Stimulated activated effector memory CD8-positive, alpha-beta T cell treated with anti-CD3 and anti-CD28 coated beads, Interleukin-12 subunit alpha, Interleukin-12 subunit beta, amount 100 ng/mL, for 72 hours (primary cell): Measurements from ENCODE around the gene TBL1XR1.

Experiments used
- ATAC-seq: fragments of 150-1000 bp; cut with Tn5 transposase; 2 replicates; pipeline ENCODE4 v1.10.0; 2021
- DNase-seq, 2 donors: peaks; one replicate each; pipeline ENCODE4 v3.0.0; 2021 to 2022; ENCODE audit warnings: low spot score in 2 of 2
- H3K27ac Mint-ChIP-seq: one replicate; pipeline ENCODE4 v1.8.0; 2022; ENCODE audit warnings: mild to moderate bottlenecking, mixed read lengths
- H3K36me3 Mint-ChIP-seq: one replicate; pipeline ENCODE4 v1.8.0; 2022; ENCODE audit warnings: mild to moderate bottlenecking, mixed read lengths
- H3K4me1 Mint-ChIP-seq: one replicate; pipeline ENCODE4 v1.8.0; 2022; ENCODE audit warnings: mixed read lengths
- H3K4me3 Mint-ChIP-seq: one replicate; pipeline ENCODE4 v1.8.0; 2022; ENCODE audit warnings: mild to moderate bottlenecking, mixed read lengths
- H3K9me3 Mint-ChIP-seq: one replicate; pipeline ENCODE4 v1.8.0; 2022; ENCODE audit warnings: mixed read lengths

The TBL1XR1 gene

DNA sequence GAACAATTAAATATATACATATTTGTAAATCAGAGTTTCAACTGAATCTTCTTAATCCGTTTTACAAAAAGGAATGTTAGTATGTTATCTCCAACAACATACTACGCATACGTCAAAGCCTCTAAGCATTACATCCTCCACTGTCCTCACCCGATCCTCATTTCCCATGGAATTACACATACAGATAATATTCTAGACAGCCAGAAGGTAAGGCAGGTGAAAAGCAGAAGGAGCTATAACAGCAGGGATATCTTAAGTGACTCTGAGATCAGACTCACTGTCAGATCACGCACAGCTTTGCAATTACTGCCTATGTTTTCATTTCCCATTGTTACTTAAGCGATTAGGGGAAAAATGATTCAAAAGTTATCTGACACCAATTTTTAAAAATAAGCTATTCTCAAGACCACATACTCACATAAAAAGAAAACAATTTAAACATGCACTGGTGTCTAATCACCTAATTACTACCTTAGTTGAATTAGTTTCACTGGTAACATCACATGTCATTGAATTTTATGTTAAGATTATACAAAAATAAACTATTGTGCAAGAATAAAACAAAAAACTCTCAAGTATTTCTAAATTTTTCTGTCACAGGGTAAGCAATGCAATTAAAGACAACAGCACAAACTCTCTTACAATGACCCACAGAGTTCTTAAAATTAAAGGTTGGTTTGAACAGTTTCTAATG lies 92.8 kb downstream of the TBL1XR1 start:
- ATAC-seq (no peak), DNase-seq (no peak)
- Mint-ChIP-seq H3K4me3 (no peak overlapping the region), H3K9me3 (no peaks in the 10 kb centered on the region), H3K36me3 (no peaks in the 10 kb centered on the region), H3K27ac (no peak overlapping the region), H3K4me1 (peaks cover 43% of the 10 kb centered on the region)

DNA sequence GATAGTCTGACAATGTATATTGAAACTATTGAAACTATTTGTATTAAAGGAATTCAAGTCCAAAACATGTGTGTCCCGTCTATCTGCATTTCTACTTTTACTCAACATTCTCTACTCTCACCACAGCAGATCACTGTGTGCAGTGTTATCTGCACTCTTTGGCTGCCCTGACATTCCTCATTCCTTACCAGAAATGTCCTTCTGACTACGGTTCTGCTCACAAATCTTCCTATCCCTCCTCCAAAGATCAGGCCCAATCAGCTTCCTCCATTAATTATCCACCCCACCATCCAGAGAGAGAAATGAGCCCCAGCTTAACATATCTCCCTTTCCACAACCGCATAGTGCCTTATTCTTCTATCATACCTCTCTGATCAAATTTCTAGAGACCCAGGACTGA lies 94.7 kb downstream of the TBL1XR1 start:
- H3K9me3 Mint-ChIP-seq = no peaks in the 10 kb centered on the region
- H3K4me1 Mint-ChIP-seq = peaks cover 32% of the 10 kb centered on the region
- no peak overlapping the region for H3K4me3 Mint-ChIP-seq
- H3K36me3 Mint-ChIP-seq = peaks cover 3% of the 10 kb centered on the region
- H3K27ac Mint-ChIP-seq = peak overlapping the region; percentile 69
- ATAC-seq (no peak), DNase-seq (no peak)

DNA sequence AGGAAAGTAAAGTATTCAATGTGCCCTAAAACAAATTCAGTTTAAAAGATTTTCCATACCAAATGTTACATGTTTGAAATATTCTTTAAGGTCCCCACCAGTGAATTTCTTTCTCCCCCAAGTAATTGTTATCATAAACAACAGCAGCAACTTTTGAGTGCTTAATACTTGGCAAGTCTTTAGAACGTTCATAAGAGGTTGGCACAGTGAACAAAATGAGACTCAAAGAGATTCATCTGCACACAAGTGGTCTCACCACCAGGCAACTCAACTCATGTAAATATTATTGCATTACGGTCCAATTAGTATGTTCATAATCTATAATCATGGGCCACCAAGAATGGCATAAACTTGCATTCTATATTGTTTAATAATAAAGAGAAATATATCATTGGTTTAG lies 98.7 kb downstream of the TBL1XR1 start:
- Mint-ChIP-seq H3K9me3 (no peaks in the 10 kb centered on the region), H3K4me3 (no peak overlapping the region), H3K27ac (no peak overlapping the region), H3K36me3 (peaks cover 7% of the 10 kb centered on the region), H3K4me1 (peaks cover 24% of the 10 kb centered on the region)
- DNase-seq = no peak
- ATAC-seq = no peak

DNA sequence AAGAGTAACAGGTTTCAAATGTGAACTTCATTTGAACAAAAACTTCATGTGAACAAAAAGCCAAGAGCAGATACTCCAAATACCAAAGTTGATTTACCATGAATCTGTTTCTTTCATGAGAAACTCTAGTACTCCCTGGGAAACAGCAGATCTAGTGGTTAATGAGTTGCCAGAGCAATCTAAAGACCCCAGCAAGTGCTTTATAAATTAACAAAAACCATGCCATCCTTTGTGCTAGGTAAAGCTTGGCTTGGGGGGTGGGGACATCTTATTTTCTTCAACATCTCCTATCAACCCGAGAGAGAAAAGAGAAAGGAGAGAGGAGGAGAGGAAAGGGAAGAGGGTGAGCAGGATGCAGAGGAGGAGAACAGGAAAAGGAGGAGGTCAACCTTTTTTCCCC lies 100.7 kb downstream of the TBL1XR1 start:
- Mint-ChIP-seq H3K4me3 (no peak overlapping the region), H3K27ac (no peak overlapping the region), H3K9me3 (peaks cover 4% of the 10 kb centered on the region), H3K4me1 (peaks cover 19% of the 10 kb centered on the region), H3K36me3 (peaks cover 7% of the 10 kb centered on the region)
- ATAC-seq (no peak), DNase-seq (no peak)

DNA sequence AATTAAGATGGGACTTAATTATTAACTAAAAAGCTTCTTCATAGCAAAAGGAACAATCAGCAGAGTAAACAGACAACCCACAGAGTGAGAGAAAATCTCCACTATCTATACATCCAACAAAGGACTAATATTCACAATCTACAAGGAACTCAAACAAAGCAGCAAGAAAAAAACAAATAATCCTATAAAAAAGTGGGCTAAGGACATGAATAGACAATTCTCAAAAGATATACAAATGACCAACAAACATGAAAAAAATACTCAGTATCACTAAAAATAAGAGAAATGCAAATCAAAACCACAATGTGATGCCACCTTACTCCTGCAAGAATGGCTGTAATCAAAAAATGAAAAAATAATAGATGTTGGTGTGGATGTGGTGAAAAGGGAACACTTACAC lies 103.3 kb downstream of the TBL1XR1 start:
- no peak for DNase-seq
- peaks cover 33% of the 10 kb centered on the region for H3K4me1 Mint-ChIP-seq
- H3K4me3 Mint-ChIP-seq = no peak overlapping the region
- ATAC-seq = no peak
- peaks cover 4% of the 10 kb centered on the region for H3K9me3 Mint-ChIP-seq
- H3K36me3 Mint-ChIP-seq = peaks cover 7% of the 10 kb centered on the region
- H3K27ac Mint-ChIP-seq = no peak overlapping the region

DNA sequence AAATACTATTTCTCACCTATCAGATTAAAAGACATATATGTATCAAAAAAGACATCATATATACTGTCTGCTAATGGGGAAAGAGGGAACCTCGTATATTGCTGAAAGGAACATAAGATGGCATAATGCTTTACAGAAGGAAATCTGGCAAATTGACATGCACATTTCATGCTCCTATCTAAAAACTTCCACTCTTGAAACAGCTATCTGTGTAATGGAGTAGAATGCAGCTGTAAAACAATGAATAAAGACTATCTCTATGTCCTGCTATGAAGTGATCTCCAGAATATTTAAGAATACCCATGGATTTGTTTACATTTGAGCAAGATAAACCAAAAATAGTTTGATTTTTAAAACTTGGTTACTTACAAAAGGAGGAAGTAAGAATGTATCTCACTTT lies 107.4 kb downstream of the TBL1XR1 start:
- no peak for DNase-seq
- no peak overlapping the region for H3K27ac Mint-ChIP-seq
- no peaks in the 10 kb centered on the region for H3K36me3 Mint-ChIP-seq
- H3K9me3 Mint-ChIP-seq = peaks cover 4% of the 10 kb centered on the region
- no peak overlapping the region for H3K4me3 Mint-ChIP-seq
- ATAC-seq = no peak
- H3K4me1 Mint-ChIP-seq = peaks cover 40% of the 10 kb centered on the region

DNA sequence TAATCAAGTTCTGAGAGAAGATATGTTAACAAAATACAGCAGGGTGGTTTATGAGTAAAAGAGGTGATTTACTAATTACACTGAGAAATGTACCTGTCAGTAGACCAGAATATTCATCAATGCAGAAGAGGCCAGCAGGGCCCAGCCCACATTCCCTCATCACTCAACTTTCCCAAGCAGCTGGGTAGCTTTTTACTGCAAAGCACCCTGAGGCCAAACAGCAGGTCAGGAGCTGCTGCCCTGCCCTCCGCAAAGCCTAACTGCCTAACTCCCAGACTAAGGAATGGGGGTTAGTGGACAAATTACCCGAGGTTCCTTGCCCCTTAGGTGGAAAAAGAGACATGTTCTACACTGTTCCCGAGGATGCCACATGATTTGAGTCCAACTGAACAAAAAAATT lies 108.2 kb downstream of the TBL1XR1 start:
- Mint-ChIP-seq H3K9me3 (peaks cover 4% of the 10 kb centered on the region), H3K4me1 (peaks cover 44% of the 10 kb centered on the region), H3K4me3 (no peak overlapping the region), H3K27ac (no peak overlapping the region), H3K36me3 (no peaks in the 10 kb centered on the region)
- ATAC-seq (no peak), DNase-seq (no peak)

DNA sequence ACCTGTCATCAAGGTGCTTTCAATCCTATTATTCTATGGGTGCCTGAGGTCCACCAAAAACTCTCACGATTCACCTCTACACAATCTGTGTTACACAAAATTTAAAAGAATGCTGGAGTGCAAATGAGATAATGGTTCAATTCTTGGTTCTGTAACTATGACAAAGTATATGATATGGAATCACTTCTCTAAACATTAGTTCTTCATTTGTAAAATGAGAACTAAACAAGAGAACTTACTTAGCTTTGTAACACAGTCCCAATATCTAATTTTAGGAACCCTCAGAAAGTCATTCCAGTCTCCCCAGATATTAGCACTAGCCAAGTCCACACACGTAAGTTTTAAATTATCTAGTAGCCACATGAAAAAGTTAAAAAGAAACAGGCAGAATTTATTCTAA lies 111.5 kb downstream of the TBL1XR1 start:
- no peak overlapping the region for H3K27ac Mint-ChIP-seq
- H3K4me1 Mint-ChIP-seq = peaks cover 38% of the 10 kb centered on the region
- no peak overlapping the region for H3K4me3 Mint-ChIP-seq
- ATAC-seq = no peak
- no peaks in the 10 kb centered on the region for H3K9me3 Mint-ChIP-seq
- DNase-seq = no peak
- no peaks in the 10 kb centered on the region for H3K36me3 Mint-ChIP-seq

DNA sequence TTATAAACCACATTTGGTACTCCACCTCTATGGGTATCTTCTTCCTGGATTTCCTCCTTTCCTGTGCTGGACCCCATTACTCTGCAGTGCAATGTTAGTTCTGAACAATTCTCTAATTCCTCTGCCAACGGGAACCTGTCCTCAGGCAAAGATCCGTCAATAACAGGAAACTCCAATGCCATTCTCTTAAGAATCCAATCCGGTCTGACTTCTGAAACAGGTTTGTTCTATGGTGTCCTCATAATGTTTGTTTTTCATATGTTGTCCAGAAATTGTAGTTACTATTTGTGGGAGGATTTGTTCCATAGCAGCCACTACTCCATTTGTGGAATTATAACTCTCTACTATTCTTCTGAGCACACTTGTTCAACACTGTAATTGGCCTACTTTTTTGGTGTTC lies 112.7 kb downstream of the TBL1XR1 start:
- no peak for DNase-seq
- no peaks in the 10 kb centered on the region for H3K9me3 Mint-ChIP-seq
- H3K27ac Mint-ChIP-seq = no peak overlapping the region
- H3K4me3 Mint-ChIP-seq = no peak overlapping the region
- peaks cover 32% of the 10 kb centered on the region for H3K4me1 Mint-ChIP-seq
- ATAC-seq = no peak
- H3K36me3 Mint-ChIP-seq = peaks cover under 1% of the 10 kb centered on the region

DNA sequence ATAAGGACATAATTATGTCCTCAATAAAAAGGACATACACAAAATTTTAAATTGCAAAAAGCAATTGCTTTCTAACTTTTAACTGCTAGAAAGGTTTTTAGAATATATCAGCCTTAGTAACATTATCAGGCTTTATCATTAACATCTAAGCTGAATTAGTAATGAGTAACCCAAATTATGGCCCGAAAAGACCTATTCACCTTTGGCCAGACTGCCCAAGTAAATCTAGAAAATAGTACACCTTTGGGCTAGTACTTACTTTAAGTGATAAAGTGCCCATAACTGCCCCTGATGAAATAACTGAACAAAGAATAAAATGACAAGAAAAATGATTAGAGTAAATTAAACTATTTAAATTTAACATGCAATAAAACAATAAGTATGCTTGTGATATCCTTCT lies 117.2 kb downstream of the TBL1XR1 start:
- H3K36me3 Mint-ChIP-seq = peaks cover 34% of the 10 kb centered on the region
- DNase-seq (no peak), ATAC-seq (no peak)
- no peaks in the 10 kb centered on the region for H3K9me3 Mint-ChIP-seq
- H3K27ac Mint-ChIP-seq = no peak overlapping the region
- peaks cover 30% of the 10 kb centered on the region for H3K4me1 Mint-ChIP-seq
- no peak overlapping the region for H3K4me3 Mint-ChIP-seq

DNA sequence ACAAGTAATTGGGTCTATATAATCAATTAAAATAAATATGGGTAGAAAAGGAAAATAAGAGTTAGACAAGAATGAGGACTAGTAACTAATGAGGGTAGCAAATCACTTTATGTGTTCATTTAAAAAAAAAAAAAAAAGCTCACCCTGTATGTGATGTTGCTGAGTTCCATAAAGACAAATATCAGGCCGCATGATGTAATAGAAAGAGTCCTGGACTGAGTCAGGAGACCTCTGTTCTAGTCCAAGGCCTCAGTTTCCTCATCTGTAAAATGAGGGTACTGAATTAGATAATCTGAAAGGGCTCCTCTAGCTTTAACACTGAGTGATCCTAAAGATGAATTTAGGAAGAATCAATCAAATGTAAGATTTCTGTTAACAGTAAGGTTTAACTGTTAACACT lies 117.6 kb downstream of the TBL1XR1 start:
- H3K36me3 Mint-ChIP-seq = peaks cover 34% of the 10 kb centered on the region
- no peaks in the 10 kb centered on the region for H3K9me3 Mint-ChIP-seq
- no peak overlapping the region for H3K4me3 Mint-ChIP-seq
- H3K4me1 Mint-ChIP-seq = peaks cover 25% of the 10 kb centered on the region
- ATAC-seq (no peak), DNase-seq (no peak)
- H3K27ac Mint-ChIP-seq = no peak overlapping the region

DNA sequence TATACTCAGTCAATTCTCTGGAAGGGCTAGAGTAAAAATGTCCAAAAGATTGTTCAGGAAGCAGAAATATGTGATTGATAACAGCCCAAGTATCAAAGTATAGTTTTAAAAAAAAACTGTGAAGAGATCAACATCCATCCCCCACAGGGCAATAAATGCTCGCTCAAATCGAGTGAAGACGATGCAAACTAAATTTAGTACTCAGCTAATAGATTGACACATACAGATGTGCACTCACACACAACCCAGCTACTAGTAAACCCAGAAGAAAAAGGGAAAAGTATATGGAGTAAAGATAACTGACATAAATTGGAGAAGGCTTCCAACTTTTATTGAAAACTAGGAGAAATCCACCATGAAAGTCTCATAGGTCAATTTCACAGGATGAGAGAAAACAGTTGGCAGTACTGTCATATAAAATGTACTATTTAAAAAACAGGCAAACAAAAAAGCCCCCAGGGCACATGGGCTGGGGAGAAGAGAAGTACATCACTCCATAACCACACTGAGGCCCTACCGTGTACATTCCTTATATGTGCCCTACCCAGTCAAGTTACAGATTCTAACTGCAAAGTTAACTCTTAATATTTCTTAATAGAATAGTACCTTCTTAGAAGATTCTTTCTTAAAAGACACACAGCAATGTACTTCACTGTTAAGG lies 125.7 kb downstream of the TBL1XR1 start:
- Mint-ChIP-seq H3K27ac (no peak overlapping the region), H3K4me1 (peaks cover 37% of the 10 kb centered on the region), H3K36me3 (peaks cover 16% of the 10 kb centered on the region), H3K9me3 (no peaks in the 10 kb centered on the region), H3K4me3 (no peak overlapping the region)
- ATAC-seq = no peak
- no peak for DNase-seq

DNA sequence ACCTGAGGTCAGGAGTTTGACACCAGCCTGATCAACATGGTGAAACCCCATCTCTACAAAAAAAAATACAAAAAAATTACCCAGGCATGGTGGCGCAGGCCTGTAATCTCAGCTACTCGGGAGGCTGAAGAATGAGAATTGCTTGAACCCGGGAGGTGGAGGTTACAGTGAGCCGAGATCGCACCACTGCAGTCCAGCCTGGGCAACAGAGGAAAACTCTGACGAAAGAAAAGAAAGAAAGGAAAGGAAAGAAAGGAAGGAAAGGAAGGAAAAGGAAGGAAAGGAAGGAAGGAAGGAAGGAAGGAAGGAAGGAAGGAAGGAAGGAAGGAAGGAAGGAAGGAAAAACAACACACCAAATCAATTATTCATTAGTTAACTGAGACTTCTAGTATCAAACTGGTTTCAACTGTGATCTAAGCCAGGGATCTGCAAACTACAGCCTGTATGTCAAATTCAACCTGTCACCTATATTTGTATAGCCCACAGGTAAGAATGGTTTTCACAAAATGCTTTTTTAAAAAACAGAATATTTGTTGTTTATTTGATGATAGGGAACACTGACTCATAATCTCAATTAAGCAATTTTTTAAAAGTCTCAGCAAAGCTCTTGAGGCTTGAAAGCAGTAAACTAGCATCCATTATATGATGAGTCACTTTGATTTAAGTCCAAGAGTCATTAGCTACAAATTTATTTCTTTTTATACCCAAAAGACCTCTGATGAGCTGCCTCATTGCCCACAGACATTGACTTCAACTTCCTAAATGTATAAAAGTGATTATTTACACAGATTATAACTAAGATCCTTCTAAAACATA lies 127.6 kb downstream of the TBL1XR1 start:
- peak overlapping the region; percentile 75 for H3K27ac Mint-ChIP-seq

DNA sequence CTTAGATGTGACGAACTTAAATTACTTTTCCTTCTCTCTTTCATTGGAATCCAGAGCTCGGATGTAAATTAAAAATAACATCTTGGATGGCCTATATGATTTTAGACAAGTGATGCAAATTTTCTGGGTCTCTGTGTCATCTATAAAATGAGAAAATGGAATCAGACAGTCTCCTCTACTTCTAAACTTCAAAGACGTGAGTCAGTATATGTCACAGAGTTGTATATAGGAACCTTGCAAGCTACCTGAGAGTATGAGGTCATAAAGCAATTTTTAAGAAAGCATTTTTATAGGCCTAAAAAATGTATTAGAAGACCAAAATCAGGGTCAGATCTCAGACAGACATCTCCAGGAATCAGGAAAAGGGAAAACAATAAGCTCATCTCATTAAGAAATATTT lies 128.3 kb downstream of the TBL1XR1 start:
- H3K9me3 Mint-ChIP-seq = no peaks in the 10 kb centered on the region
- DNase-seq = no peak
- peaks cover 29% of the 10 kb centered on the region for H3K4me1 Mint-ChIP-seq
- no peak overlapping the region for H3K27ac Mint-ChIP-seq
- no peak overlapping the region for H3K4me3 Mint-ChIP-seq
- no peak for ATAC-seq
- H3K36me3 Mint-ChIP-seq = peaks cover 5% of the 10 kb centered on the region

More for the DNA sequence above, 127.6 kb downstream of the TBL1XR1 start:
- DNase-seq (no peak), ATAC-seq (no peak)
- Mint-ChIP-seq H3K36me3 (peaks cover 5% of the 10 kb centered on the region), H3K4me1 (peaks cover 30% of the 10 kb centered on the region), H3K9me3 (no peaks in the 10 kb centered on the region), H3K4me3 (no peak overlapping the region)

DNA sequence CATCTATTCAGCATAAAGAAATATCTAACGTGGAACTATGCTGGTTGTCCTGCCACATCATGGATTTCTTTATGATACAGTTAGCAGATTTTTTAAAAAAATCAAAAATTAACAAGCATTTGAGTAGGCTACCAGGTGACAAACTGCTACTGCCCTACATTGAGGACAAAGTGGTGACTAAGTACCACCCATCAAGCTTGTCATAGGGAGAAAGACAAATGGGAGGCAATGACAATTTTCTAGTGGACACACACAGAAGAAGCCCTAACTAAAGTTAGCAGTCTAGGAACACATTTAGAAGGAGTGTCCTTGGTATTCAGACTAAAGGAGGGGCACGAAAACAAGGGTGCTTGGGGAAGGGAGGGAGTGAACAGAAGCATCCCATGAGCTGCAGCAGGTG lies 131.2 kb downstream of the TBL1XR1 start:
- Mint-ChIP-seq H3K27ac (no peak overlapping the region), H3K4me3 (no peak overlapping the region), H3K36me3 (peaks cover 11% of the 10 kb centered on the region), H3K4me1 (peaks cover 37% of the 10 kb centered on the region), H3K9me3 (no peaks in the 10 kb centered on the region)
- DNase-seq = no peak
- ATAC-seq = peak; percentile 56
